PC-3 (cell line): ENCODE data around the gene PLA2G4B.

Experiments
- EZH2 ChIP-seq: fragments of 300-600 bp; sonication (generic); IDR thresholded peaks from one replicate; pipeline ENCODE4 v1.6.1; 2017; ENCODE audit warnings: antibody characterized with exemption, mild to moderate bottlenecking, low read length; ENCODE audit not compliant: unreplicated experiment
- EZH2phosphoT487 ChIP-seq: fragments of 300-600 bp; sonication (generic); IDR thresholded peaks from 2 replicates; pipeline ENCODE4 v1.6.1; 2018; ENCODE audit warnings: mild to moderate bottlenecking, antibody characterized with exemption, low read length, borderline replicate concordance
- TF ChIP-seq, protein P1 (sequence below): fragments of 300-600 bp; sonication (generic); conservative IDR thresholded peaks from 2 replicates; pipeline ENCODE4 v1.5.1; 2017; ENCODE audit warnings: antibody characterized with exemption, low read depth, mild to moderate bottlenecking, low read length

DNA sequence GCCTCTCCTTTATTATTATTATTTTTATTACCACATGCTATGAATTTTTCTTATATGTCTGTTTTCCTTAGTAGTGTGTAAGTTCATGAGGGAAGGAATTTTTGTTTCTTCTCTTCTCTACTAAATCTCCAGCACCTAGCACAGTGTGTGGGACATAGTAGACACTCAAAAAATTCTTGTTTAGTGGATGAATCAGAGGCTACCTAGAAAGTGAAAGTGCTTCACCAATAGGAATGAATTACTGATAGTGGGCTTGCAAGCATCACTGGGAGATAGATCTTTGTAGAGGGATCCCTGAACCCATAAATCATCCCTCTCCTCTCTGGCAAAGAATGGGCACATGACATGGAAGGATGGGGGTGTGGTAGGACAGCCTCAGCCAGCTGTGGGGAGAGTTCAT lies 46.7 kb downstream of the PLA2G4B start:
- TF ChIP-seq, protein P1, sequence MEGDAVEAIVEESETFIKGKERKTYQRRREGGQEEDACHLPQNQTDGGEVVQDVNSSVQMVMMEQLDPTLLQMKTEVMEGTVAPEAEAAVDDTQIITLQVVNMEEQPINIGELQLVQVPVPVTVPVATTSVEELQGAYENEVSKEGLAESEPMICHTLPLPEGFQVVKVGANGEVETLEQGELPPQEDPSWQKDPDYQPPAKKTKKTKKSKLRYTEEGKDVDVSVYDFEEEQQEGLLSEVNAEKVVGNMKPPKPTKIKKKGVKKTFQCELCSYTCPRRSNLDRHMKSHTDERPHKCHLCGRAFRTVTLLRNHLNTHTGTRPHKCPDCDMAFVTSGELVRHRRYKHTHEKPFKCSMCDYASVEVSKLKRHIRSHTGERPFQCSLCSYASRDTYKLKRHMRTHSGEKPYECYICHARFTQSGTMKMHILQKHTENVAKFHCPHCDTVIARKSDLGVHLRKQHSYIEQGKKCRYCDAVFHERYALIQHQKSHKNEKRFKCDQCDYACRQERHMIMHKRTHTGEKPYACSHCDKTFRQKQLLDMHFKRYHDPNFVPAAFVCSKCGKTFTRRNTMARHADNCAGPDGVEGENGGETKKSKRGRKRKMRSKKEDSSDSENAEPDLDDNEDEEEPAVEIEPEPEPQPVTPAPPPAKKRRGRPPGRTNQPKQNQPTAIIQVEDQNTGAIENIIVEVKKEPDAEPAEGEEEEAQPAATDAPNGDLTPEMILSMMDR = no peak
- TF ChIP-seq EZH2phosphoT487 = no peak
- TF ChIP-seq EZH2 = no peak
